Measurements from ENCODE around the gene NR2F1-AS1.

Gene NR2F1-AS1

DNA sequence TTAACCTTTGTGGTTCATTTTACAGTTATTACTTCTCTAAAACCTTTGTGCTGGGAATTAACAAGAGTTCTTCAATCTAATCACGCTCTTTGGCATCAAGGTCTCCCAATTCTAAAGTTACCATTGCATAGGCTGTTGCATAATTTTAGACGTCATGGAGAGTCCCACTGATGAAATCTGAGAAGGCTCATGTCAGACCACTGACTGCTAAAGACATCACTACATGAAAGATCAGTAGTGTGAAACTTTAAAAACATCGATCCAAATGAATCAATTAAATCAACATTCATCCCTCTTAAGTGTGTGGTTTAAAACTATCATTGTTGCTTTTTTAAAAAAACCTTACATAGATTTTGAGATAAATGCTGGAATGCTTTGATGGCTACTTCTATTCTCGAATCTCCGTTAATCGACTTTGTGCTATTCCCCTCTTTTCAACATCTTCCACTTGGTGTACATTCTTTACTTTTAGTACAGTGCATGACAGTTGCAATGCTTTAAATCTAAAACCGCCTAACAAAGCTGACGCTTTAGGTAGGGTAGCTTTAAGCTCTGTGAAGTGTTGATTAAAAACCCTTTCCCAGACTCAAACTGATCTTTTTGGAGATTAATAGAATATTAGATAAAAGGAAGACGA lies 35.6 kb upstream of the NR2F1-AS1 start:
- H3K4me3 ChIP-seq (ENCODE audit: low read depth, low read length) = no peak overlapping the region
- no peak for TF ChIP-seq CTCF (IDR thresholded peaks at IDR 0.05; ENCODE audit: borderline replicate concordance, insufficient read depth, low read depth, low read length)

DNA sequence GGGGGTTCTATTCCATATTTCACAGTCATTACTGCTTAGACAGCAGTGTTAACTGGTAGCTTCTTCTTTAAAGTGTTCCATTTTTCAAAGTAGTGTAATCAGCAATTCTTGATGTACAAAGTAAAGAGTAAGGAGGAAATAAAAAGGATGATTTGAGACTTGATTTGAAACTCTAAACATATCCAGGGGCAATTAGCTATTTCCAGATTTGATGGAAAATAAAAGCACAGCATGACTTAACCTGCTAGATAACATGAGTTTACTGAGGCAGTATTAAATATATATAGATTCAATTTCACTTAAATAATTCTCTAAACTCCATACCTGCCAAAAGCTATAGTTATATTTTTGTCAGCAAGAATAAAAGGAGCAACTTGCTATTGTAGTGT lies 31.8 kb upstream of the NR2F1-AS1 start:
- no peak overlapping the region for H3K4me3 ChIP-seq (ENCODE audit: low read depth, low read length)
- TF ChIP-seq CTCF (IDR thresholded peaks at IDR 0.05; ENCODE audit: borderline replicate concordance, insufficient read depth, low read depth, low read length) = no peak

DNA sequence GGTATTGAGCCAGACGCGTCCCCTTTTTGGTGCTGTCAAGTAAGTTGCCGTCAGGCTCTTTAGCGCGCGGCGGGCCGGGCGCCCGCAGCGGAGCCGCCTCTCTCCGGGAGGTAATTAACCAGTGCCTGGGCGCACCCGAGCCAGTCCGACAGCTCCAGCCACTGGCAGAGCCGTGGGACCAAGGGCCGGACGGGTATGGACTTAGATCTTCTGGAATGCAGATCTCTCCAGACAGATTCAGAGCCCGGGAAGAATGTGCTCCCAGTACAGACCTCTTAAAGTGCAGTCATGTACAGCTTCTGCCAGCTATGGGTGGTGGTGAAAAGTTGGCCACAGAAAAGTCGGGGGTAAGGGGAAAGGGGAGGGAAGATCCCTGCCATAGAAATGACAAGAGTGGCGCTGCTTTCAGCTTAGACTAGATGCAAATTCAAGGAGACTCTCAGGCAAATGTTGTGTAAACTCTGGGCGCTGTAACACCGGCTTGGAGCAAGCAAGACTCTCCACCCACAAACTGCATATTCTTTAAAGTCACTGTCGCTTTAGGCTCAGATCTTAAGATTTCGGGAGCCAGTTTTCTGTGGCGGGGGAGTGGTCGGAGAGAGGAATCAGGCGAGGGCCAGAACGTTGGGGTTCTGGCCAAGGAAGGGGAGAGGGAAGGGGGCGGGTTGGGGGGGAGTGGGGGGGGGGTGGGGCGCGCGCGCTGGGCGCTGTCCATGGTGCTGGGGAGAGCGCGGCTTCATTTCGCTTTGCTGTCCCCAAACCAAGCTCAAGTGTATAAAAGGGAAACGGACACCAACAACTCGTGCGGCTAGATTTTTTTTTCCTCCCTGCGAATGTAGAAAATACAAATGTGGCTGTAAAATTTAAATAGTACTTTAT lies 31.2 kb upstream of the NR2F1-AS1 start:
- H3K4me3 ChIP-seq (ENCODE audit: low read depth, low read length) = no peak overlapping the region
- no peak for TF ChIP-seq CTCF (IDR thresholded peaks at IDR 0.05; ENCODE audit: borderline replicate concordance, insufficient read depth, low read depth, low read length)

DNA sequence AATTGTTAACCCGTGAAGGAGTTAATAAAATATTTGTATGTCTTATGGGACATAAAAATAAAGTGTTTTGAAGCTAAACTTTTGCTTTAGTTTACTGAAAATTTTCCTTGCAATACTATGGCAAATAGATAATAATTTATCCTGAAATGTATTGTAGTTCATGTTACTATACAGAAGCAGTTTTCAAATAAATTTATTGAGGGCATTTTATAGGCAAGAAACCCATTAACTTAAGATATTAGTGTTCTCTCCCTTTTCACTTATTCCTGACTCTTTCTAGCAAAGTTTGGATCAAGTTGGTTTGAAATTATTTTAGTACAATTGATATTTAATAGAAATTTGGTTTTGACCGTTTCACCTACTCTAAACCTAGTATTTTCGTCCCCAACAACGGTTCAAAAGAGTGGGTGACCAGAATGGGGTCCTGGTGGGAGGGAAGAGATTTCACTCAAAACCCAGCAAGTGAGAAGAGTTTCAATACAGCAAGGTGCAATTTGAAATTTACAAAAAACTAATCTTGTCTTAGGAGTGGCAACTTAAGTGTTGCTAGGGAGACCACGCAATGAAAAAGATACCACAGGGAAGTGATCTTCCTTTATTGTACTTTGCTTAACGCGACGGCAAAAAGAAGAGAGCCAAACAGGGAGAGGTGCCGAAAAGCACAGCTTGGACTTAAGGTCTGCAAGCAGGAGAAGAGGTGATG lies 30.4 kb upstream of the NR2F1-AS1 start:
- H3K4me3 ChIP-seq (ENCODE audit: low read depth, low read length) = no peak overlapping the region

DNA sequence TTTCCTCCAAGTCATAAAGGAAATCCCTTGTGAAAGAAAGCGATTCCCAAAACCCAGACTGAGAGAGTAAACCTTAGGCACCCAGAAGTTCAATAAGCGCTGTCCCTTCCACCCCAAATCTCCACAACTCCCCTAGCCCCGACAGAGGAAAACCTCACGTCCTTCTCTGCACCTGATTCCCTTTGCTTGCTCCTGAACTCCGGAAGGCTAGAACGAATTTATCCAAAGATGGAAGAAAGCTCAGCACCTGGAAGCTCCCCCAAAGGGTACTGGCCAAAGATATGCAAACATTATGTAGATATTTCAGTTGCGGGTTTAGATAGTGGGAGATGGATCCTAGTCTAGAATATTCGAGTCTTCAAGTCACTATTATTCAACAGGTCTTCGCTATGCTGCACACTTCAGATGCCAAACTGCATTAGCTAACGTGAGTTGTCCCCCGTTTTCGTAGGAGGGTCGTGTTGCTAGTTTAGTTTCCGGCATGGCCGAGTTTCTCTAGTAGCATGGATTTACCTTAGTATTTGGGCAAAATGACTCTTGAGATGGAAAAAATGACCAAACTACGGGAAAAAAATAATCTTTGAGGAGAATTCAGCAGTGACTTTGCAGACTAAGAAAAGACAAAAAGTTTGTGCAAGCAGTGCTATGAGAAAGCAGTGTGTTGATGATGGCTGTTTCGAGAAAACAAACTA lies 29.7 kb upstream of the NR2F1-AS1 start:
- no peak overlapping the region for H3K4me3 ChIP-seq (ENCODE audit: low read depth, low read length)
- TF ChIP-seq CTCF (IDR thresholded peaks at IDR 0.05; ENCODE audit: borderline replicate concordance, insufficient read depth, low read depth, low read length) = no peak

More for the DNA sequence above, 30.4 kb upstream of the NR2F1-AS1 start:
- TF ChIP-seq CTCF (IDR thresholded peaks at IDR 0.05; ENCODE audit: borderline replicate concordance, insufficient read depth, low read depth, low read length) = no peak

GRCh38 chr5:93609762-93610161 lies 28.7 kb upstream of the NR2F1-AS1 start:
- TF ChIP-seq CTCF (IDR thresholded peaks at IDR 0.05; ENCODE audit: borderline replicate concordance, insufficient read depth, low read depth, low read length) = no peak
- H3K4me3 ChIP-seq (ENCODE audit: low read depth, low read length) = no peak overlapping the region

Data from GM12875 (cell line).